ENCODE data around the gene PAN2. TPM values are rescaled to one million over a fixed set of nuclear protein-coding genes. Genes with fewer than 3 reads are reported as not detected.
A peak's percentile ranks its signal among the peaks of the same experiment; 100 is the strongest.
"Not testable (repeated sequence)": the region's sequence is repeated elsewhere in the genome, so short reads cannot be mapped to it uniquely, and the experiment has no call there.

PAN2 gene
- 23.7 and 24.0 TPM in 2 replicates for total RNA-seq (2014; rRNA removed; shearing (Covaris generic))

- peak; percentile 96 for DNase-seq (ENCODE audit: low read depth)
Measured at GRCh38 chr12:56333679-56334489, at the start of gene PAN2. PAN2 (minus strand) TSS chr12:56334000; CDS start chr12:56333094, 906 bp downstream.

GRCh38 chr12:56382611-56383010 is 48.8 kb upstream of the PAN2 start:
- no peak for DNase-seq (ENCODE audit: low read depth)

GRCh38 chr12:56377989-56378316 is 44.2 kb upstream of the PAN2 start:
- DNase-seq (ENCODE audit: low read depth) = no peak

- DNase-seq (ENCODE audit: low read depth) = peak; percentile 19
Measured at GRCh38 chr12:56377310-56377988, 43.6 kb upstream of the PAN2 start.

GRCh38 chr12:56375598-56376434 is 42.0 kb upstream of the PAN2 start:
- DNase-seq (ENCODE audit: low read depth) = no peak

- no peak for DNase-seq (ENCODE audit: low read depth)
Measured at GRCh38 chr12:56374726-56375597, 41.2 kb upstream of the PAN2 start.

GRCh38 chr12:56373515-56373914 is 39.7 kb upstream of the PAN2 start:
- DNase-seq (ENCODE audit: low read depth) = no peak

GRCh38 chr12:56366948-56367347 is 33.1 kb upstream of the PAN2 start:
- no peak for DNase-seq (ENCODE audit: low read depth)

GRCh38 chr12:56362130-56363059 is 28.6 kb upstream of the PAN2 start, which contains the start of gene APOF:
APOF (minus strand) TSS chr12:56362857; CDS start chr12:56362745, 112 bp downstream.
- DNase-seq (ENCODE audit: low read depth) = no peak

- DNase-seq (ENCODE audit: low read depth) = no peak
Measured at GRCh38 chr12:56361487-56362129, 27.8 kb upstream of the PAN2 start.

GRCh38 chr12:56359851-56360767 is 26.3 kb upstream of the PAN2 start, which contains the start of gene STAT2:
STAT2 (minus strand) TSS chr12:56360107; CDS start chr12:56356571, 3,536 bp downstream.
- DNase-seq (ENCODE audit: low read depth) = peak; percentile 99

GRCh38 chr12:56358836-56359532 is 25.2 kb upstream of the PAN2 start:
- peak; percentile 81 for DNase-seq (ENCODE audit: low read depth)

GRCh38 chr12:56351325-56351724 is 17.5 kb upstream of the PAN2 start:
- no peak for DNase-seq (ENCODE audit: low read depth)

GRCh38 chr12:56350662-56351061 is 16.9 kb upstream of the PAN2 start:
- no peak for DNase-seq (ENCODE audit: low read depth)

- DNase-seq (ENCODE audit: low read depth) = no peak
Measured at GRCh38 chr12:56348776-56349175, 15.0 kb upstream of the PAN2 start.

- DNase-seq (ENCODE audit: low read depth) = not testable (repeated sequence)
Measured at GRCh38 chr12:56347255-56347654, 13.5 kb upstream of the PAN2 start.

GRCh38 chr12:56346675-56347074 is 12.9 kb upstream of the PAN2 start:
- no peak for DNase-seq (ENCODE audit: low read depth)

GRCh38 chr12:56342290-56342689 is 8.5 kb upstream of the PAN2 start:
- DNase-seq (ENCODE audit: low read depth) = not testable (repeated sequence)

Measured in RPMI7951 (cell line).